Measurements from ENCODE around the gene LMBR1. TPM values are rescaled to one million over a fixed set of nuclear protein-coding genes. Genes with fewer than 3 reads are reported as not detected.
"Not testable (repeated sequence)": the region's sequence is repeated elsewhere in the genome, so short reads cannot be mapped to it uniquely, and the experiment has no call there.

The LMBR1 gene
- total RNA-seq, 1 experiment from 2014 or later = 82.6 TPM

DNA sequence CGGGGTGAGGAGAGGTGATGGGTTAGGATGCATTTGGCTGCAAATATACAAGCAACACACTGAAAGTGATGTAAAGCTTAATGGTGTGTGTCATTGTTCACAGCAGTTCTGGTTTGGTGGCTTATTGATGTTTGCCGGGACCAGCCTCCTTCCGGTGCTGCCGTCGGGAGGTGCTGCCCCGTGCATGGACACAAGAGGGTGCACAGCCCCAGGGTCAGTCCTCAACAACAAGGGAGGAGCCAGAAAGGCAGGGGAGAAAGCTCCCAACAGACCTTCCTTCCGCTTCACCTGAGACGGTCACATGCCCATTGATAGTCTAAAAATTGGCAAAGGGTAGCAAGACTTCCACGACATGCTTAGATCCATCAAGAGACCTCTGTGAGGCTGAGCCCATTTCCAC is 242.9 kb downstream of the LMBR1 start:
- no peaks in the 10 kb centered on the region for H3K9me3 ChIP-seq (ENCODE audit: control insufficient read depth, insufficient read depth, low read depth, low read length)
- no peaks in the 10 kb centered on the region for H3K36me3 ChIP-seq (ENCODE audit: control insufficient read depth, insufficient read depth, low read length)
- in situ Hi-C loops (cut with HindIII; ENCODE audit: low pct_unique_long_range_greater_than_20kb, low sequenced_read_pairs) (no loop called here), intact Hi-C loops (cut with micrococcal nuclease; ENCODE audit: unreplicated experiment) (loop anchor here (5.0 to 10.0 kb wide), 2 partner anchors 115 to 853 kb away; no protein-coding TSS in a partner anchor)
- POLR2A ChIA-PET = no interaction called here
- no peak overlapping the region for H3K4me3 ChIP-seq (ENCODE audit: low read depth in 2 of 2, low read length in 2 of 2)
- DNase-seq (ENCODE audit: low read depth, low spot score) = no peak
- H3K27me3 ChIP-seq (ENCODE audit: control insufficient read depth, insufficient read depth, low read length) = no peaks in the 10 kb centered on the region
- ATAC-seq = peak; percentile 86
- TF ChIP-seq, protein P1, sequence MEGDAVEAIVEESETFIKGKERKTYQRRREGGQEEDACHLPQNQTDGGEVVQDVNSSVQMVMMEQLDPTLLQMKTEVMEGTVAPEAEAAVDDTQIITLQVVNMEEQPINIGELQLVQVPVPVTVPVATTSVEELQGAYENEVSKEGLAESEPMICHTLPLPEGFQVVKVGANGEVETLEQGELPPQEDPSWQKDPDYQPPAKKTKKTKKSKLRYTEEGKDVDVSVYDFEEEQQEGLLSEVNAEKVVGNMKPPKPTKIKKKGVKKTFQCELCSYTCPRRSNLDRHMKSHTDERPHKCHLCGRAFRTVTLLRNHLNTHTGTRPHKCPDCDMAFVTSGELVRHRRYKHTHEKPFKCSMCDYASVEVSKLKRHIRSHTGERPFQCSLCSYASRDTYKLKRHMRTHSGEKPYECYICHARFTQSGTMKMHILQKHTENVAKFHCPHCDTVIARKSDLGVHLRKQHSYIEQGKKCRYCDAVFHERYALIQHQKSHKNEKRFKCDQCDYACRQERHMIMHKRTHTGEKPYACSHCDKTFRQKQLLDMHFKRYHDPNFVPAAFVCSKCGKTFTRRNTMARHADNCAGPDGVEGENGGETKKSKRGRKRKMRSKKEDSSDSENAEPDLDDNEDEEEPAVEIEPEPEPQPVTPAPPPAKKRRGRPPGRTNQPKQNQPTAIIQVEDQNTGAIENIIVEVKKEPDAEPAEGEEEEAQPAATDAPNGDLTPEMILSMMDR (IDR thresholded peaks at IDR 0.05) = peak; percentile 67
- TF ChIP-seq POLR2AphosphoS5 (IDR thresholded peaks at IDR 0.05; ENCODE audit: low read depth, low read length) (no peak), TCF7L2 (IDR thresholded peaks at IDR 0.05; ENCODE audit: low read depth, low read length) (no peak), SIN3A (IDR thresholded peaks at IDR 0.05; ENCODE audit: borderline replicate concordance, insufficient read depth, low read depth, low read length) (no peak)
- TF ChIP-seq, protein P2, sequence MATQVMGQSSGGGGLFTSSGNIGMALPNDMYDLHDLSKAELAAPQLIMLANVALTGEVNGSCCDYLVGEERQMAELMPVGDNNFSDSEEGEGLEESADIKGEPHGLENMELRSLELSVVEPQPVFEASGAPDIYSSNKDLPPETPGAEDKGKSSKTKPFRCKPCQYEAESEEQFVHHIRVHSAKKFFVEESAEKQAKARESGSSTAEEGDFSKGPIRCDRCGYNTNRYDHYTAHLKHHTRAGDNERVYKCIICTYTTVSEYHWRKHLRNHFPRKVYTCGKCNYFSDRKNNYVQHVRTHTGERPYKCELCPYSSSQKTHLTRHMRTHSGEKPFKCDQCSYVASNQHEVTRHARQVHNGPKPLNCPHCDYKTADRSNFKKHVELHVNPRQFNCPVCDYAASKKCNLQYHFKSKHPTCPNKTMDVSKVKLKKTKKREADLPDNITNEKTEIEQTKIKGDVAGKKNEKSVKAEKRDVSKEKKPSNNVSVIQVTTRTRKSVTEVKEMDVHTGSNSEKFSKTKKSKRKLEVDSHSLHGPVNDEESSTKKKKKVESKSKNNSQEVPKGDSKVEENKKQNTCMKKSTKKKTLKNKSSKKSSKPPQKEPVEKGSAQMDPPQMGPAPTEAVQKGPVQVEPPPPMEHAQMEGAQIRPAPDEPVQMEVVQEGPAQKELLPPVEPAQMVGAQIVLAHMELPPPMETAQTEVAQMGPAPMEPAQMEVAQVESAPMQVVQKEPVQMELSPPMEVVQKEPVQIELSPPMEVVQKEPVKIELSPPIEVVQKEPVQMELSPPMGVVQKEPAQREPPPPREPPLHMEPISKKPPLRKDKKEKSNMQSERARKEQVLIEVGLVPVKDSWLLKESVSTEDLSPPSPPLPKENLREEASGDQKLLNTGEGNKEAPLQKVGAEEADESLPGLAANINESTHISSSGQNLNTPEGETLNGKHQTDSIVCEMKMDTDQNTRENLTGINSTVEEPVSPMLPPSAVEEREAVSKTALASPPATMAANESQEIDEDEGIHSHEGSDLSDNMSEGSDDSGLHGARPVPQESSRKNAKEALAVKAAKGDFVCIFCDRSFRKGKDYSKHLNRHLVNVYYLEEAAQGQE (IDR thresholded peaks at IDR 0.05; ENCODE audit: insufficient read depth in 1 of 2, low read depth in 2 of 2, low read length in 1 of 2) = no peak
- no peak overlapping the region for H3K27ac ChIP-seq (ENCODE audit: low read length)
- CTCF ChIA-PET = interaction anchor here (1.0 kb wide), 1 partner anchor 114 kb away, joined by 3 read pairs; no protein-coding TSS in a partner anchor
- no peaks in the 10 kb centered on the region for H3K4me1 ChIP-seq (ENCODE audit: control insufficient read depth, insufficient read depth, low read length)
- BruUV-seq (replicated peaks) = no TSS peak

DNA sequence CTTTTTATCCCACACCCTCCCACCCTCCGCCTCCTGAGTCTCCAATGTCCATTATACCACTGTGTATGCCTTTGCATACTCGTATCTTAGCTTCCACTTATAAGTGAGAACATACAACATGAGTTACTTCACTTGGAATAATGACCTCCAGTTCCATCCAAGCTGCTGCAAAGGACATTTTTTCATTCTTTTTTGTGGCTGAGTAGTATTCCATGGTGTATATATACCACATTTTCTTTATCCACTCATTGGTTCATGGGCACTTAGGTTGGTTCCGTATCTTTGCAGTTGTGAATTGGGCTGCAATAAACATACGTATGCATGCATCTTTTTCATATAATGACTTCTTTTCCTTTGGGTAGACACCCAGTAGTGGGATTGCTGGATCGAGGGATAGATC is 245.7 kb downstream of the LMBR1 start:
- H3K27ac ChIP-seq (ENCODE audit: low read length); in situ Hi-C loops (cut with HindIII; ENCODE audit: low pct_unique_long_range_greater_than_20kb, low sequenced_read_pairs); CTCF ChIA-PET; H3K9me3 ChIP-seq (ENCODE audit: control insufficient read depth, insufficient read depth, low read depth, low read length); H3K4me3 ChIP-seq (ENCODE audit: low read depth in 2 of 2, low read length in 2 of 2); intact Hi-C loops (cut with micrococcal nuclease; ENCODE audit: unreplicated experiment); H3K36me3 ChIP-seq (ENCODE audit: control insufficient read depth, insufficient read depth, low read length); POLR2A ChIA-PET; DNase-seq (ENCODE audit: low read depth, low spot score); ATAC-seq; H3K27me3 ChIP-seq (ENCODE audit: control insufficient read depth, insufficient read depth, low read length); H3K4me1 ChIP-seq (ENCODE audit: control insufficient read depth, insufficient read depth, low read length); BruUV-seq (replicated peaks): not testable (repeated sequence)

DNA sequence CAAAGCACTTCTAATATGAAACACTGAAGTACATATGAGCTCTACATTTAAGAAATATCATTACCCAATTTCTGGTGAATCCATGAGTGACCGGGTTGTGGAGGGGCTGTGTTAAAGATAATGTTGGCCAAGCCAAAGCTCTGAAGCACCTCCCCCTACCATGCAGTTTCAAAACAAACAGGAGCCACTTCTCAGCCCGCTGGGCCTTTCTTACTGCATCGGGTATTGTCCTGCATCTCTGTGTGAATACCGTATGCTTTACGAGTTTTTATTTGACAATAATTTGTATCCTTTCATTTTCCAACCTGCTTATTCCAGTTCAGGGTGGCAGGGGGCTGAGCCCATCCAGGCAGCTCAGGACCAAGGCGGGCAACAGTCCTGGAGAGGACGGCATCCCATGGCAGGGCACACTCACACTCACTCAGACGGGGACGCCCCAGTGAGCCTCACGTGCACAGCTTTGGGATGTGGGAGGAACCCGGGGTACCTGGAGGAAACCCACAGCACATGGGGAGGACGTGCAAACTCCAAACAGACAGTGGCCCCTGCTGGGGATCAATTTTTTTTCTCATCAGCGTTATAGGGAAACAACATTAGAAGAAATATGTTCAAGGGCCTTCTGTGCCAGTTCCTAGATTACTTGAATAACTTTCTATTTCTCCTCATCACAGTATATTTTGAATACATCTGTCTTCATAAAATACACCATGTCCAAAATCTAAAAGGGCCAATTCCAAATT is 250.5 kb downstream of the LMBR1 start:
- intact Hi-C loops (cut with micrococcal nuclease; ENCODE audit: unreplicated experiment) = no loop called here
- POLR2A ChIA-PET = no interaction called here
- Histone ChIP-seq H3K4me1 (ENCODE audit: control insufficient read depth, insufficient read depth, low read length) (peaks cover 14% of the 10 kb centered on the region), H3K27me3 (ENCODE audit: control insufficient read depth, insufficient read depth, low read length) (no peaks in the 10 kb centered on the region), H3K9me3 (ENCODE audit: control insufficient read depth, insufficient read depth, low read depth, low read length) (no peaks in the 10 kb centered on the region), H3K4me3 (ENCODE audit: low read depth in 2 of 2, low read length in 2 of 2) (no peak overlapping the region), H3K27ac (ENCODE audit: low read length) (no peak overlapping the region), H3K36me3 (ENCODE audit: control insufficient read depth, insufficient read depth, low read length) (no peaks in the 10 kb centered on the region; the same call in 1 of the 2 replicates)
- TF ChIP-seq, protein P1 (IDR thresholded peaks at IDR 0.05) = no peak
- TF ChIP-seq SIN3A (IDR thresholded peaks at IDR 0.05; ENCODE audit: borderline replicate concordance, insufficient read depth, low read depth, low read length) (no peak), TCF7L2 (IDR thresholded peaks at IDR 0.05; ENCODE audit: low read depth, low read length) (no peak), POLR2AphosphoS5 (IDR thresholded peaks at IDR 0.05; ENCODE audit: low read depth, low read length) (no peak)
- TF ChIP-seq, protein P2 (IDR thresholded peaks at IDR 0.05; ENCODE audit: insufficient read depth in 1 of 2, low read depth in 2 of 2, low read length in 1 of 2) = no peak
- in situ Hi-C loops (cut with HindIII; ENCODE audit: low pct_unique_long_range_greater_than_20kb, low sequenced_read_pairs) = no loop called here
- no TSS peak for BruUV-seq (replicated peaks)
- no peak for ATAC-seq
- CTCF ChIA-PET = no interaction called here
- no peak for DNase-seq (ENCODE audit: low read depth, low spot score)
